ENCODE data around the gene SLC1A4.
"Not testable (repeated sequence)": the region's sequence is repeated elsewhere in the genome, so short reads cannot be mapped to it uniquely, and the experiment has no call there.

GRCh38 chr2:64969086-64969485, 20.1 kb upstream of the SLC1A4 start:
- TF ChIP-seq, protein P1, sequence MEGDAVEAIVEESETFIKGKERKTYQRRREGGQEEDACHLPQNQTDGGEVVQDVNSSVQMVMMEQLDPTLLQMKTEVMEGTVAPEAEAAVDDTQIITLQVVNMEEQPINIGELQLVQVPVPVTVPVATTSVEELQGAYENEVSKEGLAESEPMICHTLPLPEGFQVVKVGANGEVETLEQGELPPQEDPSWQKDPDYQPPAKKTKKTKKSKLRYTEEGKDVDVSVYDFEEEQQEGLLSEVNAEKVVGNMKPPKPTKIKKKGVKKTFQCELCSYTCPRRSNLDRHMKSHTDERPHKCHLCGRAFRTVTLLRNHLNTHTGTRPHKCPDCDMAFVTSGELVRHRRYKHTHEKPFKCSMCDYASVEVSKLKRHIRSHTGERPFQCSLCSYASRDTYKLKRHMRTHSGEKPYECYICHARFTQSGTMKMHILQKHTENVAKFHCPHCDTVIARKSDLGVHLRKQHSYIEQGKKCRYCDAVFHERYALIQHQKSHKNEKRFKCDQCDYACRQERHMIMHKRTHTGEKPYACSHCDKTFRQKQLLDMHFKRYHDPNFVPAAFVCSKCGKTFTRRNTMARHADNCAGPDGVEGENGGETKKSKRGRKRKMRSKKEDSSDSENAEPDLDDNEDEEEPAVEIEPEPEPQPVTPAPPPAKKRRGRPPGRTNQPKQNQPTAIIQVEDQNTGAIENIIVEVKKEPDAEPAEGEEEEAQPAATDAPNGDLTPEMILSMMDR (IDR thresholded peaks at IDR 0.05; ENCODE audit: insufficient read depth, low read depth, low read length), result not testable (repeated sequence)
- not testable (repeated sequence) for TF ChIP-seq EZH2 (IDR thresholded peaks at IDR 0.05; ENCODE audit: insufficient read depth, low read length)
